Parathyroid adenoma (tissue), 2 donors: ENCODE data around the gene CNGA3.

ENCODE experiments used
- H2AFZ ChIP-seq: fragments of 300-600 bp; sonication (generic); one replicate; pipeline ENCODE4 v1.7.0; 2017; ENCODE audit warnings: antibody characterized with exemption, mild to moderate bottlenecking
- H3K27ac ChIP-seq: fragments of 300-600 bp; sonication (generic); one replicate; pipeline ENCODE4 v1.7.0; 2017
- H3K27me3 ChIP-seq: fragments of 300-600 bp; sonication (generic); one replicate; pipeline ENCODE4 v1.7.0; 2017; ENCODE audit warnings: low read length; ENCODE audit not compliant: control insufficient read depth, insufficient read depth
- H3K36me3 ChIP-seq: fragments of 300-600 bp; sonication (generic); one replicate; pipeline ENCODE4 v1.7.0; 2017; ENCODE audit warnings: low read length; ENCODE audit not compliant: control insufficient read depth, insufficient read depth
- H3K4me1 ChIP-seq: fragments of 300-600 bp; sonication (generic); one replicate; pipeline ENCODE4 v1.7.0; 2017; ENCODE audit warnings: control low read depth
- H3K4me2 ChIP-seq: fragments of 300-600 bp; sonication (generic); one replicate; pipeline ENCODE4 v1.7.0; 2017; ENCODE audit warnings: low read length
- H3K4me3 ChIP-seq: fragments of 300-600 bp; sonication (generic); one replicate; pipeline ENCODE4 v1.7.0; 2017; ENCODE audit warnings: low read depth, low read length
- H3K79me2 ChIP-seq: fragments of 300-600 bp; sonication (generic); one replicate; pipeline ENCODE4 v1.7.0; 2017; ENCODE audit warnings: control low read depth
- H3K9ac ChIP-seq: fragments of 300-600 bp; sonication (generic); one replicate; pipeline ENCODE4 v1.7.0; 2017; ENCODE audit warnings: mild to moderate bottlenecking
- H3K9me3 ChIP-seq: fragments of 300-600 bp; sonication (generic); one replicate; pipeline ENCODE4 v1.7.0; 2017; ENCODE audit warnings: low read length; ENCODE audit not compliant: control insufficient read depth
- CTCF ChIP-seq: fragments of 300-600 bp; sonication (generic); IDR thresholded peaks from one replicate; pipeline ENCODE4 v1.7.0; 2017; ENCODE audit warnings: antibody characterized with exemption, mild to moderate bottlenecking
- donor health status: primary hyperparathyroidism.

CNGA3 gene

DNA sequence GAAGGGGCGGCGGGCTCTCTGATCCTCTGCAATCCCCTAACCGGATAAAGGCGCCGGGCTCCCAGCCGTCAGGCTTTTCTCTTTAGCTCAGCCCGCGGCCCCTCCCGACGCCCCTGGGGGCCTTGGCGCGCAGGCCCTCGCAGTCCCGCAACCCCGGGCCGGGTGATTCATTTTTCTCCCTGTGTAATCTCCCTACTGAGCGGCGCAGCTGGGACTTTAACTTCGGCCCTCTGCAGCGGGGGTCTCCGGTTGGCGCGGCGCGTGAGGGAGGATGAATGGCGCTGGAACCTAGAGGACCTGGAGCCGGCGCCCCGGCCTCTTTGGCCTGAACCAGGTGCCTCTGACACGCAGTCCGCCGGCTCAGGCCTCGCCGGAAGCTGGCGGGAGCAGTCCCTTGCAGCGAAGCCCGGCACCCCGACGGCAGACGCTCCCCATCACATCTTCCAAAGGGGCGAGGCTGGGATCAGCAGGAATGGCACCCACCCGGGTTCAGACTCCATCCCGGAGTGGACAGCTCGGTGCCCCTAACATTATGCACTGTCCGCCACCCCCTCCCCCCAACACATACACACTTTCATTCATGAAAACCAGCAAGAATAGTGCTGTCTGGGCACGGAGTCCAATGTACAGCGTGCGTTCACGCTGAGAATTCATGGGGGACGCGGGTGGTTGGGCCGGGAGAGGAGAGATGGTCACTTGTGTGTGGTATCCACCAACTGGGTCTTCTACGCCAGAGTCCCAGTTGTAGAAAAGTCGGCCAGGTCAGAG, 1.2 kb downstream of the CNGA3 start:
- Histone ChIP-seq H2AFZ (peak overlapping the region; percentile 73), H3K9ac (no peak overlapping the region), H3K36me3 (no peaks in the 10 kb centered on the region), H3K9me3 (no peaks in the 10 kb centered on the region), H3K4me1 (no peaks in the 10 kb centered on the region), H3K27me3 (peaks cover 16% of the 10 kb centered on the region), H3K27ac (no peak overlapping the region), H3K4me2 (no peak overlapping the region), H3K79me2 (no peaks in the 10 kb centered on the region), H3K4me3 (no peak overlapping the region)
- TF ChIP-seq CTCF: no peak

GRCh38 chr2:98348066-98348561, 1.9 kb downstream of the CNGA3 start:
- Histone ChIP-seq H3K27ac (no peak overlapping the region), H3K36me3 (no peaks in the 10 kb centered on the region), H3K79me2 (no peaks in the 10 kb centered on the region), H3K4me1 (no peaks in the 10 kb centered on the region), H3K27me3 (peaks cover 16% of the 10 kb centered on the region), H3K9me3 (no peaks in the 10 kb centered on the region), H2AFZ (no peak overlapping the region), H3K9ac (no peak overlapping the region), H3K4me3 (no peak overlapping the region), H3K4me2 (no peak overlapping the region)
- TF ChIP-seq CTCF: no peak

DNA sequence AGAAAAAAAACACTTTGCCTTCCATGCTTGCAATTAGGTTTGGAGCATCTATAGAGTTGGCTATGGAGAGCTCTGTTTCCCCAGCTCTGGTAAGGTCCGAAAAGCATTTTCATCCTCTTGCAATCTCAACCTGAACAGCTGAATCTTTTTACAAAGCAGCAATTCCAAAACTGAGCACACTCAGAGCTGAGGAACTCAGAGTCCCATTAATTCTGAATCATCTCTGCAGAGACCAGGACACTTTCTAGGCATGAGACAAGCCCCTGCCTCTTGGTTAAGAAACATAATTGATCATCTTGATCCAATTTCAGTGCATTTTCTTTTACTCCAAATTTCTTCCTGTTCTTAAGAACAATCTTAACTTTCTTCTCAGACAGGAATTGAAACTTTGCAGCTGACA, 4.2 kb downstream of the CNGA3 start:
- Histone ChIP-seq H2AFZ (no peak overlapping the region), H3K4me1 (no peaks in the 10 kb centered on the region), H3K4me2 (no peak overlapping the region), H3K9ac (no peak overlapping the region), H3K4me3 (no peak overlapping the region), H3K9me3 (no peaks in the 10 kb centered on the region), H3K27ac (no peak overlapping the region), H3K36me3 (no peaks in the 10 kb centered on the region), H3K79me2 (no peaks in the 10 kb centered on the region), H3K27me3 (peaks cover 16% of the 10 kb centered on the region)
- TF ChIP-seq CTCF: no peak

GRCh38 chr2:98355881-98356280, 9.6 kb downstream of the CNGA3 start:
- Histone ChIP-seq H3K9me3 (no peaks in the 10 kb centered on the region), H3K4me2 (no peak overlapping the region), H2AFZ (no peak overlapping the region), H3K4me3 (no peak overlapping the region), H3K4me1 (no peaks in the 10 kb centered on the region), H3K79me2 (no peaks in the 10 kb centered on the region), H3K27ac (no peak overlapping the region), H3K27me3 (no peaks in the 10 kb centered on the region), H3K36me3 (no peaks in the 10 kb centered on the region), H3K9ac (no peak overlapping the region)
- TF ChIP-seq CTCF: no peak

GRCh38 chr2:98356729-98357128, 10.5 kb downstream of the CNGA3 start:
- Histone ChIP-seq H3K79me2 (no peaks in the 10 kb centered on the region), H3K9ac (no peak overlapping the region), H3K9me3 (no peaks in the 10 kb centered on the region), H3K36me3 (no peaks in the 10 kb centered on the region), H2AFZ (no peak overlapping the region), H3K4me2 (no peak overlapping the region), H3K27ac (no peak overlapping the region), H3K27me3 (no peaks in the 10 kb centered on the region), H3K4me1 (no peaks in the 10 kb centered on the region), H3K4me3 (no peak overlapping the region)
- no peak for TF ChIP-seq CTCF
